H1 (cell line): ENCODE data around the gene NABP1. TPM values are rescaled to one million over a fixed set of nuclear protein-coding genes. Genes with fewer than 3 reads are reported as not detected.

ENCODE experiments used
- CTCF ChIP-seq, 3 experiments: IDR thresholded peaks; 1 replicate in 2 of 3; 2 replicates in 1 of 3; pipeline versions ENCODE4 v1.5.1 to v1.6.1; 2011; ENCODE audit warnings: low read length in 3 of 3, mild to moderate bottlenecking in 3 of 3, inconsistent platforms in 2 of 3, low read depth in 1 of 3, moderate library complexity in 1 of 3; ENCODE audit not compliant: insufficient read depth in 1 of 3; ENCODE audit errors: control extremely low read depth in 1 of 3
- GABPA ChIP-seq: IDR thresholded peaks from 2 replicates; pipeline ENCODE4 v1.6.1; 2011; ENCODE audit warnings: mild to moderate bottlenecking, low read length, moderate library complexity, borderline replicate concordance; ENCODE audit not compliant: insufficient read depth
- SP2 ChIP-seq: IDR thresholded peaks from 2 replicates; pipeline ENCODE4 v1.6.1; 2012; ENCODE audit warnings: mild to moderate bottlenecking, low read length, inconsistent platforms
- polyA plus RNA-seq, 7 experiments: library from polyadenylated mRNA; depleted of rRNA in 3 of 7; stranded (reverse) in 5 of 7; unstranded in 2 of 7; fragments of >200 nt in 5 of 7; fragments of 200-250 nt in 2 of 7; gene quantifications; 1 replicate in 5 of 7; 2 replicates in 1 of 7; 4 replicates in 1 of 7; pipeline versions ENCODE4 v1.2.1 to v1.2.3, GENCODE V29; 2011 to 2013; ENCODE audit warnings: missing spikeins in 2 of 7, mixed read lengths in 2 of 7
- total RNA-seq: library from RNA; stranded (reverse); fragmentation: NEBNext Ultra II Directional; extraction: Animal tissue kit (Norgen Biotek cat#: 25700); gene quantifications from 2 replicates; pipeline ENCODE4 v1.2.1, GENCODE V29; 2021

NABP1 gene
- total and polyA plus RNA-seq, 2 of the 8 experiments (the other 6 are each of a cell fraction or from before 2014, with no cell fraction given): 0.63 to 4.8 TPM

GRCh38 chr2:191693166-191693565, 15.2 kb downstream of the NABP1 start (continued):
- TF ChIP-seq CTCF (IDR thresholded peaks at IDR 0.05; ENCODE audit: control extremely low read depth in 1 of 3, insufficient read depth in 1 of 3, low read depth in 1 of 3, low read length in 3 of 3) (no peak), SP2 (no peak), GABPA (no peak)
- TF ChIP-seq, all 59 proteins: peak for 0
